ENCODE results near the gene IGFBP1.

The IGFBP1 gene

GRCh38 chr7:45880433-45880860, 7.8 kb upstream of the IGFBP1 start:
- DNase-seq (ENCODE audit: low read depth in 1 of 2, low spot score in 1 of 2), result no peak

DNA sequence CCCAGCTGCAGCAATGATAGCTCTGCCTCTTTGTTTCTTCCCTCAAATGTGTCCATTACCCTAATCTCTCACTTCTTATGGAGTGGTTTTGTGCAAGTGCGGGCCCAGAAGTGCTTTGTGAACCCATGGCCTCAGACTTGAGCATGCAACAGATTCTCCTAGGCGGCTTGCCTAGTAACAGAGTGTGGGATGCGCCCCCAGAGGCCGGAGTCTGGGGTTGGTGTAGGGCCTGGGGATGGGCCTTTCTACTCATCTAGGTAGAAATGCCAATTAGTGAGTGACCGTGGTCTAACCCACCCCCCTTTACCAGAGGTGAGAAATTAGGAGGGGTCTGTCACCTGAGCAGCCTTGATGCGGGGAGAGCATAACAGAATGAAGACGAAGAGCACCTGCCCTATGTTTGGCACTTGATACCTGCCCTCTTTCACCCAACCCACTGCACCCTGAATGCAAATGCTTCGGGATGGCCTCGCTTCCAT, 7.0 kb upstream of the IGFBP1 start:
- DNase-seq (ENCODE audit: low read depth in 1 of 2, low spot score in 1 of 2), result no peak

DNA sequence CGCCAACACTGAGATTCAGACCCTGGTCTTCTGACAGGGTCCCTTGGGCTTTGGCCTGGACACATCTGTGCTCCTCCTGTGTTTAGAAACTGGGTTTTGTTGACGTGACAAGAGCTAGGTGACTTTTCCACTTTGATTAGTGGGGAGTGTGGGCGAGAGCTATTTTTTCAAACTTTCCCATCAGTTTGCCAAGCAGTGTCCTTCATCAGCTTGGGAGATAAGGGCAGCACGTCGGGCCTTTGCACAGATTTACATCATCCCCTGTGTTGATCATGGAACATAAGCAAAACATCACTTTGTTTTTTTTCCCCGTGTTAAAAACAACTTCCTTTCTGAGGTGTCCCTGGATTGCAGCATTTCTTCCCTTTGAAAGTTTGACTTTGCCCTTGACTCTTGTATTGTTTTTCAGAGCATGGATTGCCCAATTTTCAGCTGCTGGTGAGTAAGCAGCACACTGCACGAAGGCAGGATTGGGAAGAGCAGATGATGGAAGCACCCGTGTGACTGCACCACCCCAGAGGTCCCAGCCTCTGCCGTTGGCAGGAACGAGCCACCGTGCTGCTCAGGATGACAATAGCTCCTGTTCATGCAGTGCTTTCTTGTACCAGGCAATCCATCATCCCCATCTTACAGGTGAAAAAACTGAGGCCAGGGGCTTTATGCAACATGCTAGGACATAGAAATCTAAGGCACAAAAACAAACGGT, 6.4 kb upstream of the IGFBP1 start:
- no peak for DNase-seq (ENCODE audit: low read depth in 1 of 2, low spot score in 1 of 2)

DNA sequence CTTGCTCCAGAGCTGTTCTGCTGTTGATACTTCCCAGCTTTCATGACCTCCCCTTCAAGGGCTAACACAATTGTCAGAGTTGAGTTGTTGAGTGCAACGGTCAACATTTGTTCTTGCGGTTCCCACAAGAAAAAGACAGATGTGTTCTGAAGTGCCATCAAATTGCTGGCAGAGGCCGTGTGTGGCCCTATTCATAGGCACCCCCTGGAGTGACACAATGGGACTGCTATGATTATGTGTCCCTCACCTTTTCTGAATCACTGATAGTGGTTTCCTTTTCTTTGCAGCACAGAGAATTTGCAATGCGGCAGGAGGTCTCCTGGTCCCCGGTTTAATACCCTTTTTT, 5.8 kb upstream of the IGFBP1 start:
- no peak for DNase-seq (ENCODE audit: low read depth in 1 of 2, low spot score in 1 of 2)

- DNase-seq (ENCODE audit: low read depth in 1 of 2, low spot score in 1 of 2), result no peak
Measured at GRCh38 chr7:45884136-45884535, 4.2 kb upstream of the IGFBP1 start.

- DNase-seq (ENCODE audit: low read depth in 1 of 2, low spot score in 1 of 2), result no peak
Measured at GRCh38 chr7:45885264-45885882, 2.9 kb upstream of the IGFBP1 start.

DNA sequence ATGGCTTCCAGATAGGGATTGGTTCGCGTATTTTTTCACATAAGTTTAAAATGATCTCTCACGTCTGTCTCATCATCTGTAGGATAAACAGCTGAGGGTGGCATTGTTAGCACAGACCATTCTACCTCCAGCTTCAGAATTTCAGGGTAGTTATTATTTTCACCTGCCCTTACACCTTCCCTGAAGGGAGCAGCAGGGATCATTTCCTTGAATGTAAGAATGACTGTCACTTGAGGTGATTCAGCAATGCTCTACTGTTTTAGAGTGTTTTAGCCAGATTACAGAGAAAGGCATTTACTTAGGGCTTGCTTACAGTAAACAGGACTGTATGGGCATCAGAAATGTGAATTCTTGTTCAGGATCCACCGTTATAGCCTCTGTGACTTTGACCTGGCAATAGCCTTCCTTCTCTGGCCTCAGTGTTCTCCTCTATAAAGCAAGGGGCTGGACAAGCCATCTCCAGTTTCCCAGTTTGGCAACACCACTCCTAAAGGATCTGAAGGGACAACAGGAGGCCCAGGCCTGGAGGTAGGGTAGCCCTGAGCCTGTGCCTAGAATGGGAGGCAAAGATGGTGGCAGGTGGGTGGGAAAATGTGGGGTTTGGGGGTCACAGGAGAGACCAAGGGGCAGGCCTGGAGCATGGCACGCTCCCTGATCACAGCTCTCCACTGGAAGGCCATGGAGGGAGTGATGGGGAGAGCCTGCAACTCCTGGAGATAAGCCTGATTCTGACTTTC, 1.2 kb upstream of the IGFBP1 start:
- DNase-seq (ENCODE audit: low read depth in 1 of 2, low spot score in 1 of 2), result no peak

DNA sequence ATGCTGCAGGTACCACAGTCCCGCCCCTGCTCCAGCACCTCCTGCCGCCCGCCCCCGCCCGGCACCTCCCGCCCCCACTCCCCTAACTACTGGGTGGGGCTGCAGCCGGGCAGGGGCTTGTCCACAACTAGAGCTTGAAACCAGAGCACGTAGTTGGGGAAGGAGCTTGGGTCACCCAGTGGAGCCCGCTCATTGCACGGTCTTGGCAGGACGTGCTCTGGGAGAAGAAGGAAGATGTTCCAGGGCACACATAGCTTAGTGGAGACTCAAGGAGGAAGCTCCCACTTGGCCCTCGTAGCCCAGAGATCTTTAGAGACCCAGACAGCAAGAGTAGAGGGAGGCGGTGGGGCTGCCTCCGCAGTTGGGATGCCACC, 692 bp downstream of the IGFBP1 start:
- DNase-seq (ENCODE audit: low read depth in 1 of 2, low spot score in 1 of 2), result no peak

- DNase-seq (ENCODE audit: low read depth in 1 of 2, low spot score in 1 of 2), result no peak
Measured at GRCh38 chr7:45889367-45890067, 1.2 kb downstream of the IGFBP1 start.

DNA sequence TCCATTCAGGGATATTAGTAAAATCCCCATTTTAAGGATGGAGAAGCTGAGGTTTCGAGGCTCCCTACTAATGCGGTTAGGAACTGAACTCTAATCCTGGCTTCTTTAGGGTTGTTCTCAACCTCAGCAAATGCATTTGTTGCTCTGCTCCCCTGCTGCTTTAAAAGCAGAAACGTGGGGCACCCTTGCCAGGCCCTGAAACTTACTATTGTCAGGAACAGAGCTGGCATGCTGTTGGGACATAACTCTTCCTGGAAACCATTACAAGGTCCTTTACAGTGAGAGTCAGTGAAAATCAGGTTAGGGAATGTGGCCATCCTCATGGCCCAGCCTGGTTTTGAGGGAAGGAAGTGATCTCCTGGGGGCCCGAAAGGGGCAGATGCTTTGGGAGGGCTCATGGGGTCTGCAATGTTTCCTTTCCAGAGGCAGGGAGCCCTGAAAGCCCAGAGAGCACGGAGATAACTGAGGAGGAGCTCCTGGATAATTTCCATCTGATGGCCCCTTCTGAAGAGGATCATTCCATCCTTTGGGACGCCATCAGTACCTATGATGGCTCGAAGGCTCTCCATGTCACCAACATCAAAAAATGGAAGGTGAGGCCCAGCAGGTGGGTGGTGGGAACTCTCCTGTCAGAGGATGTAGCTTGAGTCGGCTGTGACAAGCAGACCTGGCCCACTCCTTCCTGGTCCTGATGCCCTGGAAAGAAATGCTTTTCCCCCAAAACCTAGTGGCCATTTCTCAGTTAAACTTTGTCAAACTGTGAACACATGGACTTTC, 2.0 kb downstream of the IGFBP1 start:
- DNase-seq (ENCODE audit: low read depth in 1 of 2, low spot score in 1 of 2), result no peak

DNA sequence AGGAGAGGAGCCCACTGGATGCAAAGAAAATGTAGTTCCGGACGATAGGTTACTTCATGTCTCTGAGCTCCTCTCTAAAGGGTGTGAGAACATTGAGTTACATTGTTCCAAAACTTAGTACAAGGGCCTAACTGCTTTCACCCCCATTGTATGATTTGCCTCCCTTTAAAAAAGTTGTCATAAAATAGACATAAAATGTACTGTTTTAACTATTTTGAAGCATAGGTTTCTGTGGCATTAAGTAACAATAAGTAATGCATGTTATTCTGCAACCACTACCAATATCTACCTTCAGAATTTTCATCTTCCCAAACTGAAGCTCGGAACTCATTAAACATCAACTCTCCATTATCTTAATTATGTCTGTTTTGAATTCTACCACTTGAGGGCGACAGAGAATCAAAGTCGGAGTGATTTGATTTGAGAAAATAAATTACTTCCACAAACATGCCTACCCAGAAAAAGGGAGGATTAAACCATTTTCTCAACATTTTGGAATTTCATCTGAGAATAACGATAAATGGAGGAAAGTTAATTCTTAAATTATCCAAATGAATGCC, 2.7 kb downstream of the IGFBP1 start:
- DNase-seq (ENCODE audit: low read depth in 1 of 2, low spot score in 1 of 2), result no peak

- DNase-seq (ENCODE audit: low read depth in 1 of 2, low spot score in 1 of 2), result no peak
Measured at GRCh38 chr7:45891462-45892402, 3.4 kb downstream of the IGFBP1 start.

DNA sequence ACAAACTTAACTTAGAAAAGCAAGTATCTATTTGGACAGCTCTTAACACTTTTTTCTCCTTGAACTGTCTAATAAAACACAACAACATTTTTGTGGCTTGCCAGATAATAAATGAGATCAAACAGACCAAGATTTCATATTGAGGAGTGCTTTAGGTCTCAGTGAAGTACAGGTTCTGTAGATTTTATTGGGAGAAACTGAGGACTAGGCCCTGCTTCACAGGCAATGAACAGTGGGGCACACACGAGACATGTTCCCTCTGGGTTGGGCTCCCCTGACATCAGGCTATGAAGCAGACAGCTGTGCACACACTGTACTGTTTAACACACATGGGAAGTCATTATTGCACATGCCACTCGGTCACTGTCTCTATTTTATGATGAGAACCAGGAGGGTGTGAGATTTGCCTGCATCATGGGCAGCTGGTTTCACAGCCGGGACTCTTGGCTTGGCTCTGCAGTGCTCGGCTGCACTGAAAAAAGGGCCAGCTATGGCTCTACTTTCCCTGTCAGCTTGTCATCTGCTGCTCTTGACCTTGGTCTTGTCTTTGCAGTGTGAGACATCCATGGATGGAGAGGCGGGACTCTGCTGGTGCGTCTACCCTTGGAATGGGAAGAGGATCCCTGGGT, 4.2 kb downstream of the IGFBP1 start:
- DNase-seq (ENCODE audit: low read depth in 1 of 2, low spot score in 1 of 2), result no peak

DNA sequence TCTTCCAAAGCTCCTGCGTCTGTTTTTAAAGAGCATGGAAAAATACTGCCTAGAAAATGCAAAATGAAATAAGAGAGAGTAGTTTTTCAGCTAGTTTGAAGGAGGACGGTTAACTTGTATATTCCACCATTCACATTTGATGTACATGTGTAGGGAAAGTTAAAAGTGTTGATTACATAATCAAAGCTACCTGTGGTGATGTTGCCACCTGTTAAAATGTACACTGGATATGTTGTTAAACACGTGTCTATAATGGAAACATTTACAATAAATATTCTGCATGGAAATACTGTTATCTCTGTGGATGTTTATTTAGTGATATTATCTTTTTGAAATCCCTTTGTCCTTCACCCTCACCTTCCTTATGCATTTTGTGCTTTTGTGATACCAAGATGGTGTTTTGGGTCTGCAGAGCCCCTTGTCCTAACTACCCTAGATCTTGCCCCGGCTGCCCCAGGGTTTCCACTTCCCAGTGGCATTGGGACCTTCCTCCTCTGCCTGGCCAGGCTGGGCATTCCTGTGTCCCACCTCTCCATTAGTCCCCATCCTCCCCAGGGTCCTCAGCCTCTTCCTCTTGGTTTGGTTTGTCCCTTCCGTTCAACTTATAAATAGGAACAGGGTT, 5.2 kb downstream of the IGFBP1 start:
- DNase-seq (ENCODE audit: low read depth in 1 of 2, low spot score in 1 of 2), result no peak

DNA sequence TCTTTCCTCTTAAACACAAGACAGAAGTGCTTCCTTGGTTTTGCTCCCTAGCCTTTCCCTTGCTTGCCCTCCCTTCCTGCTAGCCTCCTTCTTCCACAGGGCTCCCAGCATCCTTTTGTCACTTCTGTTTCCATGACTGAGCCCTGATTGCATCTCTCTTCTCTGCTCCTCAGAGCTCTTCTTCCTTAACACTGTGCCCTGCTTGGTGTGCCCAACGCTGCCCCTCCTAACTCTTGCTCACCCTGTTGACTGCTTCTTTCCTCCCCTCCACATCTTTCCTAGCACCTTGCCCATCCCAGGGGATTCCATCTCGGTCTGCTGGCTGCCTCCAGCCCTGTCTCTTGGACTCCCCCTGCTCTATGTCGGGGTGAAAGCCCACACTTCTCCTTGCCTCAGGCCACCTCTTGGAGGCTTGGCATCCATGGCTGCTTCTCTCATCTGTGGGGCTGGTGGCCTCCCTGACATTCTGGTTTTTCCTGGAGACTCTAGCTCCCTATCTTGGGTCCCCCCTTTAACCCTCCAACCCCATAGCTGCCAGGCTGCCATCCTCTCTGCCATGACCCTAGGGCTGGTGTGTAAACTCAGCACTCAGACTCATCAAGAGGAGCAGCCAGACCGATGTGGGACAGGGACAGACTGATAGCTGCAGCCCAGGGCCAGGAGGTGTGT, 5.8 kb downstream of the IGFBP1 start:
- DNase-seq (ENCODE audit: low read depth in 1 of 2, low spot score in 1 of 2), result no peak

GRCh38 chr7:45894665-45895062, 6.4 kb downstream of the IGFBP1 start:
- no peak for DNase-seq (ENCODE audit: low read depth in 1 of 2, low spot score in 1 of 2)

DNA sequence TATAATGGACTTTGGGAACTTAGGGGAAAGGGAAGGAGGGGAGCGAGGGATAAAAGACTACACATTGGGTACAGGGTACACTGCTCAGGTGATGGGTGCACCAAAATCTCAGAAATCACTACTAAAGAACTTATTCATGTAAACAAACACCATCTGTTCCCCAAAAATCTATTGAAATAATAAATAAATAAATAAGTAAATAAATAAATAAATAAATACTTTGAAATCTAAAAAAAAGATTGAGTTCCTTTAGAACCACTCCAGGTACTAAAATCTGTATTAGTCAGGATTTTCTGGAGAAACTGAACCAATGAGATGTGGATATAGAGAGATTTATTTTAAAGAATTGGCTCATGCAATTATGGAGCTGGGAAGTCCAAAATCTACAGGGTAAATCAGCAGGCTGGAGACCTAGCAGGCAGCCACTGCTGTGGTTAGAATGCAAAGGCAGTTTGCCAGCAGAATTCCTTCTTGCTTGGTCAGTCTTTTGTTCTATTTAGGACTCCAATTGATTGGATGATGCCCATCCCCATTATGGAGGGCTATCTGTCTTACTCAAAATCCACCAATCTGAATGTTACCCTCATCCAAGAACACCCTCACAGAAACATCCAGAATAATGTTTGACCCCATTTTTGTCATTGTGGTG, 8.9 kb downstream of the IGFBP1 start:
- DNase-seq (ENCODE audit: low read depth in 1 of 2, low spot score in 1 of 2), result no peak

DNA sequence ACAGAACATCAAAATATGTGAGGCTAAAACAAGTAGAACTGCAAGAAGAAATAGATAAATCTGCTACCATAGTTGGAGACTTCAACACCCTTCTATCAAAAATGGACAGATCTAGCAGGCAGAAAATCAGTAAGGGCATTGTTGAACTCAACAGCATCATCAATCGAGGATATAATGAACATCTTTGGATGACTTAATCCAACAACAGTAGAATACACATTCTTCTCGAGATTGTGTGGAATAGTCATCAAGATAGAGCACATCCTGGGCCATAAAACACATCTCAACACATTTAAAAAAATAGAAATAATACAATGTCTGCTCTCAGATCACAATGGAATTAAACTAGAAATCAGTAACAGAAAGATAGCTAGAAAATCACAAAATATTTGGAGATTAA, 9.9 kb downstream of the IGFBP1 start:
- DNase-seq (ENCODE audit: low read depth in 1 of 2, low spot score in 1 of 2), result no peak

Data from stimulated activated CD4-positive, alpha-beta T cell treated with anti-CD3 and anti-CD28 coated beads, Interleukin-15, amount 100 ng/mL, for 1 hour (primary cell).